Measurements from ENCODE around the gene SCP2D1. TPM values are rescaled to one million over a fixed set of nuclear protein-coding genes. Genes with fewer than 3 reads are reported as not detected.

SCP2D1 gene
- total RNA-seq, 1 donor from 2014 or later, result not detected

GRCh38 chr20:18847226-18847755, 33.7 kb downstream of the SCP2D1 start:
- Mint-ChIP-seq H3K27ac (ENCODE audit: unreplicated experiment) (peak overlapping the region; percentile 43), H3K9me3 (no peaks in the 10 kb centered on the region), H3K27me3 (ENCODE audit: low read depth) (peaks cover 43% of the 10 kb centered on the region), H3K4me1 (no peaks in the 10 kb centered on the region), H3K4me3 (no peak overlapping the region), H3K36me3 (ENCODE audit: low read depth) (no peaks in the 10 kb centered on the region)
- DNase-seq (ENCODE audit: low read depth, low spot score), result no peak
- no peak for TF ChIP-seq CTCF (conservative IDR thresholded peaks at IDR 0.05)

GRCh38 chr20:18849131-18849530, 35.5 kb downstream of the SCP2D1 start:
- no peaks in the 10 kb centered on the region for H3K9me3 Mint-ChIP-seq
- no peak for TF ChIP-seq CTCF (conservative IDR thresholded peaks at IDR 0.05)
- peaks cover 51% of the 10 kb centered on the region for H3K27me3 Mint-ChIP-seq (ENCODE audit: low read depth)
- no peak for DNase-seq (ENCODE audit: low read depth, low spot score)
- no peak overlapping the region for H3K4me3 Mint-ChIP-seq
- no peak overlapping the region for H3K27ac Mint-ChIP-seq (ENCODE audit: unreplicated experiment)
- no peaks in the 10 kb centered on the region for H3K4me1 Mint-ChIP-seq
- H3K36me3 Mint-ChIP-seq (ENCODE audit: low read depth), result no peaks in the 10 kb centered on the region

- peaks cover 57% of the 10 kb centered on the region for H3K27me3 Mint-ChIP-seq (ENCODE audit: low read depth)
- H3K4me3 Mint-ChIP-seq, result no peak overlapping the region
- H3K9me3 Mint-ChIP-seq, result peaks cover 2% of the 10 kb centered on the region
- H3K36me3 Mint-ChIP-seq (ENCODE audit: low read depth), result no peaks in the 10 kb centered on the region
- no peak for DNase-seq (ENCODE audit: low read depth, low spot score)
- H3K4me1 Mint-ChIP-seq, result no peaks in the 10 kb centered on the region
- no peak overlapping the region for H3K27ac Mint-ChIP-seq (ENCODE audit: unreplicated experiment)
- no peak for TF ChIP-seq CTCF (conservative IDR thresholded peaks at IDR 0.05)
These were observed 38.0 kb downstream of the SCP2D1 start for GRCh38 chr20:18851629-18852028.

GRCh38 chr20:18852318-18852717, 38.7 kb downstream of the SCP2D1 start:
- no peaks in the 10 kb centered on the region for H3K4me1 Mint-ChIP-seq

GRCh38 chr20:18853216-18853615, 39.6 kb downstream of the SCP2D1 start:
- H3K4me1 Mint-ChIP-seq, result no peaks in the 10 kb centered on the region
- H3K36me3 Mint-ChIP-seq (ENCODE audit: low read depth), result no peaks in the 10 kb centered on the region
- H3K9me3 Mint-ChIP-seq, result peaks cover 5% of the 10 kb centered on the region
- H3K27ac Mint-ChIP-seq (ENCODE audit: unreplicated experiment), result no peak overlapping the region
- DNase-seq (ENCODE audit: low read depth, low spot score), result no peak
- peaks cover 54% of the 10 kb centered on the region for H3K27me3 Mint-ChIP-seq (ENCODE audit: low read depth)
- no peak overlapping the region for H3K4me3 Mint-ChIP-seq
- no peak for TF ChIP-seq CTCF (conservative IDR thresholded peaks at IDR 0.05)

More at GRCh38 chr20:18852318-18852717, 38.7 kb downstream of the SCP2D1 start:
- H3K36me3 Mint-ChIP-seq (ENCODE audit: low read depth), result no peaks in the 10 kb centered on the region
- no peak overlapping the region for H3K4me3 Mint-ChIP-seq
- H3K27me3 Mint-ChIP-seq (ENCODE audit: low read depth), result peaks cover 57% of the 10 kb centered on the region
- TF ChIP-seq CTCF (conservative IDR thresholded peaks at IDR 0.05), result no peak
- H3K27ac Mint-ChIP-seq (ENCODE audit: unreplicated experiment), result no peak overlapping the region
- DNase-seq (ENCODE audit: low read depth, low spot score), result no peak
- H3K9me3 Mint-ChIP-seq, result peaks cover 2% of the 10 kb centered on the region
